CD4-positive, alpha-beta T cell (primary cell): ENCODE data around the gene TNFRSF6B. TPM values are rescaled to one million over a fixed set of nuclear protein-coding genes. Genes with fewer than 3 reads are reported as not detected.

Source experiments
- ATAC-seq: fragments of 200-7000 bp; cut with Tn5 transposase; one replicate; pipeline ENCODE4 v1.10.0; 2022; ENCODE audit warnings: mild to moderate bottlenecking; ENCODE audit not compliant: poor library complexity
- CTCF ChIA-PET: fragments of 350-600 bp; sonication (Branson Sonifier 250); formaldehyde crosslinking; loops from one replicate; lab custom pipeline; 2021; ENCODE audit warnings: antibody characterized with exemption, inconsistent platforms; lab: Charles Lee
- POLR2A ChIA-PET: fragments of 350-600 bp; sonication (Branson Sonifier 250); formaldehyde crosslinking; loops from one replicate; lab custom pipeline; 2021; ENCODE audit warnings: antibody characterized with exemption, inconsistent platforms; lab: Charles Lee
- DNase-seq, 14 experiments: peaks; one replicate each; pipeline ENCODE4 v3.0.0-alpha.2; 2013 to 2020; ENCODE audit warnings: mixed read lengths in 2 of 14
- H3K27ac ChIP-seq, 2 donors: one replicate each; pipeline versions ENCODE4 v1.5.1 to v1.7.0; 2013; ENCODE audit warnings: low read length in 2 of 2, low read depth in 1 of 2, mild to moderate bottlenecking in 1 of 2
- H3K27me3 ChIP-seq, 2 experiments: 1 replicate in 1 of 2; 2 replicates in 1 of 2; pipeline versions ENCODE4 v1.6.1 to v1.7.0; 2013; ENCODE audit warnings: low read length in 2 of 2, control low read depth in 1 of 2, mild to moderate bottlenecking in 1 of 2, moderate library complexity in 1 of 2; ENCODE audit not compliant: insufficient read depth in 2 of 2, control insufficient read depth in 1 of 2
- H3K36me3 ChIP-seq: one replicate; pipeline ENCODE4 v1.6.1; 2013; ENCODE audit warnings: low read length, control low read depth; ENCODE audit not compliant: insufficient read depth
- H3K4me1 ChIP-seq: one replicate; pipeline ENCODE4 v1.6.1; 2013; ENCODE audit warnings: low read length, control low read depth; ENCODE audit not compliant: insufficient read depth
- H3K4me3 ChIP-seq: one replicate; pipeline ENCODE4 v1.5.1; 2013; ENCODE audit warnings: mild to moderate bottlenecking, low read length, moderate library complexity
- H3K9me3 ChIP-seq, 2 experiments: 1 replicate in 1 of 2; 2 replicates in 1 of 2; pipeline versions ENCODE4 v1.6.1 to v1.7.0; 2013; ENCODE audit warnings: low read length in 2 of 2, mild to moderate bottlenecking in 2 of 2, control low read depth in 1 of 2, moderate library complexity in 1 of 2; ENCODE audit not compliant: control insufficient read depth in 1 of 2, insufficient read depth in 1 of 2
- H3K27ac Mint-ChIP-seq: one replicate; pipeline ENCODE4 v1.8.0; 2020; ENCODE audit warnings: mixed read lengths
- H3K27me3 Mint-ChIP-seq: one replicate; pipeline ENCODE4 v1.8.0; 2021; ENCODE audit warnings: mixed read lengths
- H3K36me3 Mint-ChIP-seq: one replicate; pipeline ENCODE4 v1.8.0; 2021; ENCODE audit warnings: low read depth, mixed read lengths
- H3K4me1 Mint-ChIP-seq: one replicate; pipeline ENCODE4 v1.8.0; 2021; ENCODE audit warnings: low read depth, mixed read lengths
- H3K4me3 Mint-ChIP-seq: one replicate; pipeline ENCODE4 v1.8.0; 2020; ENCODE audit warnings: mild to moderate bottlenecking, mixed read lengths
- H3K9me3 Mint-ChIP-seq: one replicate; pipeline ENCODE4 v1.8.0; 2020; ENCODE audit warnings: mixed read lengths
- intact Hi-C, 2 experiments: fragments of 100-400 bp; cut with DNase I in 1 of 2; cut with micrococcal nuclease in 1 of 2; formaldehyde crosslinking; loops; one replicate each; pipeline versions ENCODE4 v1.15.1 to v1.9.0; 2023 to 2025; cut with DNase I, micrococcal nuclease
- total RNA-seq, 174 experiments: library from RNA in 2 of 174; stranded (reverse) in 2 of 174; gene quantifications; one replicate each; pipeline ENCODE4 v1.2.3 and lab custom pipeline; 2021 to 2026
- TF ChIP-seq, protein P1 (sequence below): fragments of 200-600 bp; IDR thresholded peaks from one replicate; pipeline ENCODE4 v1.8.0; 2022; ENCODE audit warnings: antibody characterized with exemption, mild to moderate bottlenecking

TNFRSF6B gene
- total RNA-seq, 2 experiments from 2014 or later: 2.5 to 2.6 TPM

DNA sequence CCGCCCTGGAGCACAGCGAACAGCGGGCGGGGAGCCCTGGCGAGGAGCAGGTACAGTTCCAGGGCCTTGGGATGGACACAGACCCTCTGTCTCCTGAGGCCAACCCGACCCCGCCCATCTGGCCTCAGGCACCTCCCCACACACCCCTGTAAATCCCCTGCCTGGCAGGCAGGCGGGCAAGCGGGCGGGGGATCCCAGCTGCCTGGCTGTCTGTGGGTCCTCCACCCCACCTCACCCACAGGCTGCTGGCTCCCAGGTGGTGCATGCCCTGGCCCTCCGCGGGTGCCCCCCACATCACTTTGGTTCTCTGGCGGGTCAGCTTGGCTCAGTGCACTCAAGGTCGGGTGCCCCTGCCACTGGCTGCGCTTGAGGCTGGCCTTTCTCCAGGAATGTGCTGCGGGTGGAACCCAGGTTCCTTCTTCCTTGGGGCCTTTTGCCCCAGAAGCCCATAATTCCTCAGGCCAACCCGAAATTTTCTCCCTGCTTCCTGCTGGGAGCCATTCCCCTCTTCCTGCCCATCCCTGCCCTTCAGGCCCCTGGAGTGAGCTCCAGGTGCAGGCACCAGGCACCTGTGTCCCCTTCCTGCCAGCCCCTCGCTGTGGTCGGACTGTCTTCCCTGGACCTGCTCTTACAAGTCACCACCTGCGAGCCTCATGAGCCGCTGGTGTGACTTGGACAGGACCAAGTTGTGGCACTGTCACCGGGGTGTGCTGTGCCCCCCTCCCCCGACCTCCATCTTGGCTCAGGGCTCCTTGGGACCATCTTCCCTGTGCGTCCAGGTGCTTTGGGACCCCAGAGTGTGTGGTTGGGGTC, 5.3 kb upstream of the TNFRSF6B start:
- H3K4me3 ChIP-seq: no peak overlapping the region
- CTCF ChIA-PET: no interaction called here
- Mint-ChIP-seq H3K4me3 (no peak overlapping the region), H3K36me3 (peaks cover 1% of the 10 kb centered on the region), H3K27ac (no peak overlapping the region), H3K4me1 (peaks cover 2% of the 10 kb centered on the region), H3K27me3 (no peaks in the 10 kb centered on the region), H3K9me3 (no peaks in the 10 kb centered on the region)
- no peak overlapping the region for H3K27ac ChIP-seq
- H3K4me1 ChIP-seq: peaks cover 40% of the 10 kb centered on the region
- POLR2A ChIA-PET: no interaction called here
- peak in 1 of 14 experiments; percentile 4 for DNase-seq
- H3K36me3 ChIP-seq: no peaks in the 10 kb centered on the region
- no peaks in the 10 kb centered on the region for H3K27me3 ChIP-seq
- ATAC-seq: no peak
- H3K9me3 ChIP-seq: peaks cover 0 to 16% of the 10 kb centered on the region in 2 experiments
- TF ChIP-seq, protein P1, sequence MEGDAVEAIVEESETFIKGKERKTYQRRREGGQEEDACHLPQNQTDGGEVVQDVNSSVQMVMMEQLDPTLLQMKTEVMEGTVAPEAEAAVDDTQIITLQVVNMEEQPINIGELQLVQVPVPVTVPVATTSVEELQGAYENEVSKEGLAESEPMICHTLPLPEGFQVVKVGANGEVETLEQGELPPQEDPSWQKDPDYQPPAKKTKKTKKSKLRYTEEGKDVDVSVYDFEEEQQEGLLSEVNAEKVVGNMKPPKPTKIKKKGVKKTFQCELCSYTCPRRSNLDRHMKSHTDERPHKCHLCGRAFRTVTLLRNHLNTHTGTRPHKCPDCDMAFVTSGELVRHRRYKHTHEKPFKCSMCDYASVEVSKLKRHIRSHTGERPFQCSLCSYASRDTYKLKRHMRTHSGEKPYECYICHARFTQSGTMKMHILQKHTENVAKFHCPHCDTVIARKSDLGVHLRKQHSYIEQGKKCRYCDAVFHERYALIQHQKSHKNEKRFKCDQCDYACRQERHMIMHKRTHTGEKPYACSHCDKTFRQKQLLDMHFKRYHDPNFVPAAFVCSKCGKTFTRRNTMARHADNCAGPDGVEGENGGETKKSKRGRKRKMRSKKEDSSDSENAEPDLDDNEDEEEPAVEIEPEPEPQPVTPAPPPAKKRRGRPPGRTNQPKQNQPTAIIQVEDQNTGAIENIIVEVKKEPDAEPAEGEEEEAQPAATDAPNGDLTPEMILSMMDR: no peak
- intact Hi-C loops: no loop called here

DNA sequence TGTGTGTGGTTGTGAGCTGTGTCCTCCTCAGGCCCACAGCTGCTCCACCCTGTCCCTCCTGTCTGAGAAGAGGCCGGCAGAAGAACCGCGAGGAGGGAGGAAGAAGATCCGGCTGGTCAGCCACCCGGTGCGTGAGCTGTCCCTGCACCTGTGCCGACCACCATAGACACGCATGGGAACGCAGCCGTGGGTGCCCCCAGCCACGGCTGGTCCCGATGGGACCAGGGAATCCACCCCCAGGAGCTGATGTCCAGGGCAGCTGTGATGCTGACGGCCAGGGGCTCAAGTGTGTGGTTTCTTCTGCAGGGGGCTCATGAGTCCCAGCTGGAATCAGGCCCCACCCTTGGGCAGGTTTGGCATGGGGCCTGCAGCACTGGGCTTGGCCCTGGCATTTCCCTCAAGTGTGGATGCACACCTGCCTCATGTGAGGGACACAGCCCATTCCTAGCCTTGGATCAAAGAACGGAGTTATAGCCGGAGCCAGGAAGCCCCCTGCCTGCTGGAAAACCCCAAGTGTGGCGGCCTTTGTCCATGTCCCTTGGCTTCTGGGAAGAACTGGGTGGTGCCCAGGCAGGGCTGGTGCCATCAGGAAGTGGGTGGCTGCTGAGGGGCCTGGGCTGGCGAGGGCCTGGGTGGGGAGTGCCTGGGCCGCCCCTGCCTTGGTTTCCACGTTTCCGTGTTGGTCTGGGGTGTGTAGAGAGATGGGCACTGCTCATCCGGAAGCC, 4.6 kb upstream of the TNFRSF6B start:
- Histone ChIP-seq H3K36me3 (no peaks in the 10 kb centered on the region), H3K27ac (no peak overlapping the region), H3K27me3 (no peaks in the 10 kb centered on the region), H3K4me1 (peaks cover 40% of the 10 kb centered on the region), H3K9me3 (peaks cover 0 to 14% of the 10 kb centered on the region in 2 experiments), H3K4me3 (no peak overlapping the region)
- Mint-ChIP-seq H3K27me3 (no peaks in the 10 kb centered on the region), H3K4me3 (no peak overlapping the region), H3K36me3 (peaks cover 4% of the 10 kb centered on the region), H3K4me1 (peaks cover 4% of the 10 kb centered on the region), H3K27ac (no peak overlapping the region), H3K9me3 (no peaks in the 10 kb centered on the region)
- ChIA-PET POLR2A (no interaction called here), CTCF (no interaction called here)
- intact Hi-C loops: no loop called here
- TF ChIP-seq, protein P1: no peak
- DNase-seq (peak in 2 of 14 experiments; percentile 1 to 16), ATAC-seq (no peak)

DNA sequence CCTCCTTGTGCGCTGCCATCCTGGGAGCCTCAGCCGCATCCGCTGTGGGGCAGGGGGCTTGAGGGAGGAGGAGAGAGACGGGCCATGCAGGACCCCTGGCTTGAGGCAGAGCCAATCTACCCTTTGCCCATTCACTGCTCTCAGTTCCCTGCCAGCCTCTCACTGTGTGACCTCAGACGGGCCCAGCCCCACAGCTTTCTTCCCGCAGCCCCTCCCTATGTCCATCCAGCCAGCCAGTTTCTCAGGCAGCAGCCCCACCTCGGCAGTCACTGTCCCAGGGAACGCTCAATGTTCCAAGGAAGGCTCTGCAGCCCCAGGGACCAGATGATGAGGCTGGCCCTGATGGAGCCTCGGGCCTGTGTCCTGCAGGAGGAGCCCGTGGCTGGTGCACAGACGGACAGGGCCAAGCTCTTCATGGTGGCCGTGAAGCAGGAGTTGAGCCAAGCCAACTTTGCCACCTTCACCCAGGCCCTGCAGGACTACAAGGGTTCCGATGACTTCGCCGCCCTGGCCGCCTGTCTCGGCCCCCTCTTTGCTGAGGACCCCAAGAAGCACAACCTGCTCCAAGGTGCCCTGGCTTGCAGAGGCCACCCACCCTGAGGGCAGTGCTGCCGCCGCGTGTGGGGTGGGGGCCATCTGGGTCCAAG, 3.9 kb upstream of the TNFRSF6B start:
- TF ChIP-seq, protein P1: no peak
- intact Hi-C loops: no loop called here
- CTCF ChIA-PET: no interaction called here

More for the DNA sequence above, 3.9 kb upstream of the TNFRSF6B start:
- H3K4me3 ChIP-seq: no peak overlapping the region
- Mint-ChIP-seq H3K4me3 (no peak overlapping the region), H3K27ac (no peak overlapping the region), H3K36me3 (peaks cover 4% of the 10 kb centered on the region), H3K4me1 (peaks cover 4% of the 10 kb centered on the region), H3K9me3 (no peaks in the 10 kb centered on the region), H3K27me3 (no peaks in the 10 kb centered on the region)
- H3K27me3 ChIP-seq: no peaks in the 10 kb centered on the region
- peaks cover 40% of the 10 kb centered on the region for H3K4me1 ChIP-seq
- no peak overlapping the region for H3K27ac ChIP-seq
- POLR2A ChIA-PET: no interaction called here
- no peaks in the 10 kb centered on the region for H3K36me3 ChIP-seq
- peak in 2 of 14 experiments; percentile 1 to 25 for DNase-seq
- no peak for ATAC-seq
- peaks cover 0 to 14% of the 10 kb centered on the region in 2 experiments for H3K9me3 ChIP-seq
